K562 treated with DMSO at 1 percent for 12 hours (cell line): ENCODE measurements around the gene KLK12. TPM values are rescaled to one million over a fixed set of nuclear protein-coding genes. Genes with fewer than 3 reads are reported as not detected.

ENCODE experiments used
- total RNA-seq: library from RNA; unstranded; fragments of 300-600 nt; gene quantifications from 2 replicates; pipeline ENCODE4 v1.2.3, GENCODE V29; 2022; ENCODE audit not compliant: insufficient read depth

KLK12 gene, protein sequence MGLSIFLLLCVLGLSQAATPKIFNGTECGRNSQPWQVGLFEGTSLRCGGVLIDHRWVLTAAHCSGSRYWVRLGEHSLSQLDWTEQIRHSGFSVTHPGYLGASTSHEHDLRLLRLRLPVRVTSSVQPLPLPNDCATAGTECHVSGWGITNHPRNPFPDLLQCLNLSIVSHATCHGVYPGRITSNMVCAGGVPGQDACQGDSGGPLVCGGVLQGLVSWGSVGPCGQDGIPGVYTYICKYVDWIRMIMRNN
- not detected in 2 replicates for total RNA-seq

DNA sequence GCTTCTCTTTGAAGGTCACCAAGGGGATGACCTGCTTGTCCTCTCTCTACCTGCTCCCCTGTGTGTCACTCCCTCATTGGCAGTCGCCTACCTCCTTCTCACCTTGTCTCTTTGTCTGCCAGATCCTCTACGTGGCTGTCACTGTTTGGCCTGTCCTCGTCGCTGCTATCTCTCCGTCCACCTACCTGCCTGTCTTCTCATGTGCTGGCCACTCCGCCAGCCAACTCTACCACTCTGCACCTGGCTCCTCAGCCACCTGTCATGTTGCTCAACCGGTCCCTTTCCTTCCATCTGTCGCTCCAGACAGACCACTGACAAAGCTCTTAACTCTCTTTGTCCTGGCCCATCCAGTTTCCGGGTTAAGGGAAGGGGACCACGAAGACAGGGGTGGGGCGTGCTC, at the start of gene KLK12:
Gene KLK12 (minus strand): TSS at position 299 of the 400 bp plus-strand sequence. CDS start 381 bp downstream, outside the sequence.

DNA sequence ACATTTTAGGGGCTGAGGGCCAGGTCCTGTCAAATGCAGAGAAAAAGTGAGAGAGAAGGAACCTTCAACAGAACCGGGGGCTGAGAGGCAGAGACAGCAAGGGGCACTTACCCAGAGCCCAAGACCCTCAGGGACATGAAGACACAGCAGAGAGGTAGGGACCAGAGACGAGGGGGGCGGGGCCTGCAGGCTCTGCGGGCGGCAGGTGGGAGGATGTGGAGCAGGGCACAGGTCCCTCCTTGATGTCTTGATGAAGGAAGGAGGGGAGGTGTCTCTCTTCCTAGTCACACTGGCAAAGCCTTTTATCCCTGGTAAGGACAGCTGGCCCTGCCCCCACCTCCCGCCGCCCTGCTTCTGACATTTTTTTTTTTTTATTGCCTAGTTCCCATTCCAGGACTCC, 47.8 kb upstream of the KLK12 start, which contains the start of gene KLK14:
Gene KLK14 (minus strand): TSS at position 277 of the 400 bp plus-strand sequence. CDS start 273 bp downstream, at position 4.

DNA sequence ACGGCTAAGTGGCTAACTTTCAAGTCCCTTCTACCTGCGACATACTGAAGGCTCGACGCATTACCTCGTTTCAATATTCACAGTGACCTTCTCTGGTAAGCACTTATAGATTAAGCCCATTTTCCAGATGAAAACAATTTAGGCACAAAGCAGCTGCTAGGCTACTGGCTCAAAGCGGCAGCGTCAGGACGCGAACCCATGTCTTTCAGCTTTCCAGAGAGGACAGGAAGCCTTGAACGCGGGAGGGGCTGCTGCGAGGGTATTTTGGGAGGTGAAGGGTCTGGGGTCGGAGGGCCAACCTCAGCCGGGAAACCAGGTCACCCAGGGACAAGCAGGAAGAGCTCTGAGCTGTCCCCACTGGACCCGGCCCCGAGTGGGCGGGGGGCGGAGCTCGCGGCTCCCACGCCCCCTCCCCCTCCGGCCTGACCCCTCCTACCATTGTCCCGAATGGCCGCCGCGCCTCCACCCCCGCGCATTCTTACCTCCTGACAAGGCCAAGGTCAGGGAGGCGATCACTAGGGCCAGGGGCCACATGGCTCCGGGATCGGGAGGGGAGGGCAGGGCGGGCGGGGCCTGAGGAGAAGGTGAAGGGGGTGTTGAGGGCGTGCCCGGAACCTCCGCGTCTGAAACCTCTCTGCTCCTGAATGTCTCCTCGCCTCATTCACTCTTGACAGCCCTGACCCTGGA, 29.9 kb upstream of the KLK12 start, which contains the start of gene KLK13:
Gene KLK13 (minus strand): TSS at position 559 of the 687 bp plus-strand sequence. CDS start 25 bp downstream, at position 534.

DNA sequence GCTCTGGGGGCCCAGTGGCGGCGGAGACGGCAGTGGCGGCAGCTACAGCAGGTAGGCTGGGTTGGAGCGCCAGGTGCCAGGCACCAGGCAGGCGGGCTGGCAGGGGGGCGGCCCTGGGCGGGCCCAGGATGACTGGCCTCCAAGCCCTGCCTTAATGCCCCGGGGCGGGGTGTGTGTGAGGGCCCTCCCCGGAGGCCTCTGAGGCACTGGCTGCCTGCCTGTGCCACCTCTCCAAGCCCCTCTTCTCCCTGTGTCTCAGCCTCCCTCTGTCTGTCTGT, 8.3 kb downstream of the KLK12 start, which contains the start of gene KLK11:
Gene KLK11 (minus strand): TSS at position 63 of the 278 bp plus-strand sequence. CDS start 985 bp downstream, outside the sequence.

DNA sequence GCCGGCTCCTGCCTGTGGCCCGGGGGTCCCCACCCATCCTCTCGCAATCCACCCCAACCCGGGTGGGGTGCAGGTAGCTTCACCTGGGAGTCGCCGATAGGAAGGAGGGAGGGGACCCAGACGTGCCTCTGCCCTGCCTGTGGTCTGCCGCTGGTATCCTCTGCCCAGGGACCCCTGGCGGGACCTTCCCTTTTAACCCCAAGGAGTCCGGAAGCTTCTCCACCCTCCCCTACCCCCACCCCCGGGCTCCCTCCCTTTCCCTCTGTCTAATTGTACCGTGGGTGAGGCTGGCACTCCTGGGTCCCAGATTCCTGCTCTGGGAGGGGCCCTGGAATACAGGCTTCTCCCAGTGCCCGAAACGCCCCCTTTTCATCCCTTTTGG, 15.3 kb downstream of the KLK12 start, which contains the start of gene KLK10:
Gene KLK10 (minus strand): TSS at position 166 of the 382 bp plus-strand sequence. CDS start 579 bp downstream, outside the sequence.

DNA sequence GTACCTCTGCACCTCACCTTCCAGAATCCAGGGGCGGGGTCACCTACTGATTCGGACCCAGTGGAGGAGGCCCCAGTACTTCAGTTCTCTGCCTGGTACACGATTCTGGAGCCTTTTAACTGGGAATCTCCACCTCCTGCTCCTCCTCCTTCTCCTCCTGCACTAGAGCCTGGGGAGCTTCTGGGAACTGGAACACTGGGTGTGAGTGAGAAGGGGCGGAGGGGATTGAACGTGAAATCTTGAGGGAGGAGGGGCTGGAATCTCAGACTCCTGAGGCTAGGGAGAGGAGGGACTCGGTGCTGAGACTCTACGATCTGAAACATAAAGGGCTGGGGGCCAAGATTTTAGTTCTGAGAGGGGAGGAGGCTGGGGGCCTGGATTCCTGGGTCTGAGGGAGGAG, 33.3 kb downstream of the KLK12 start, which contains the start of gene KLK8:
Gene KLK8 (minus strand): TSS at position 90 of the 400 bp plus-strand sequence. CDS start 437 bp downstream, outside the sequence.

DNA sequence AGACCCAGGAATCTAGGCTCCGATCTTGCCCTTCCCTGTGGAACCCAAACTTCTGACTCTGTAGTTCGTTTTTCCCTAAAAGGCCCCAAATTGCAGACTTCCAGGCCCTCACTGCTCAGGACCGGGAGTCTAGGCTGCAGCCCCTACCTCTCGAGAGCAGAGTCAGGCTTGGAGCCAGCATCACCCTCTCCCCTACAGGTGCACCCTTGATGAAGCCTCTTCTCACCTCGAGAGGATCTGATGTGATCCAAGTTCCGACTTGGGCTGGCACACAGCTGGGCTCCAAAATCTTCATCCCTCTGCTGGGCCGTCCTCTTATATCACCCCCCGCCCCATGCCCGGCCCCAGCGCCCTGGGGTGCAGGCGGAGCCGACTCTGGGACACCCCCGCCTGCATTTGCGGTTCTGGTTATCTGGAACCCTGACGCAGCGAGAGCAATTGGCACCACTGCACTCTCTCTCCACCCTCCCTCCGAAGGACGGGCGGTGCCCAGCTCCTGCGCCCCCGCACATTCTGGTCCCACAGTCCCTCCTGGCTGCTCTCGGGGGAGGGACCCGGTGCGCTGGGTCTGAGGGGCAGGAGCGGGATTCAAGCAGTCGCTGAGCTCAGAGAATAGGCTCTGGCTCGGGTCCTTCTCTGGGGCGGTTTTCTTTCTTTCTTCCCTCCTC, 51.0 kb downstream of the KLK12 start, which contains the start of gene KLK7:
Gene KLK7 (minus strand): TSS at position 293 of the 668 bp plus-strand sequence. CDS start 1,518 bp downstream, outside the sequence.

Other genes starting within 250 kb of the KLK12 start
- not detected in 2 replicates for gene ACP4, start 244.6 kb downstream of the KLK12 start, total RNA-seq
- gene KLK1, start 211.2 kb downstream of the KLK12 start, total RNA-seq: 18.4 and 21.5 TPM in 2 replicates
- gene KLK15, start 201.4 kb downstream of the KLK12 start, total RNA-seq: not detected in 2 replicates
- not detected in 2 replicates for gene KLK3, start 180.1 kb downstream of the KLK12 start, total RNA-seq
- gene KLK2, start 161.6 kb downstream of the KLK12 start, total RNA-seq: not detected in 2 replicates
- gene KLK4, start 123.6 kb downstream of the KLK12 start, total RNA-seq: not detected in 2 replicates
- gene KLK5, start 82.0 kb downstream of the KLK12 start, total RNA-seq: not detected in 2 replicates
- gene KLK6, start 65.4 kb downstream of the KLK12 start, total RNA-seq: not detected in 2 replicates
- not detected in 2 replicates for gene KLK7, start 51.1 kb downstream of the KLK12 start, total RNA-seq
- not detected in 2 replicates for gene KLK8, start 33.4 kb downstream of the KLK12 start, total RNA-seq
- gene KLK10, start 15.3 kb downstream of the KLK12 start, total RNA-seq: not detected in 2 replicates
- gene KLK11, start 8.4 kb downstream of the KLK12 start, total RNA-seq: not detected in 2 replicates
- gene KLK13, start 30.1 kb upstream of the KLK12 start, total RNA-seq: 1.7 and 2.0 TPM in 2 replicates
- gene KLK14, start 47.9 kb upstream of the KLK12 start, total RNA-seq: not detected in 2 replicates
- 13.7 and 31.1 TPM in 2 replicates for gene CTU1, start 73.4 kb upstream of the KLK12 start, total RNA-seq
- gene SIGLEC9, start 89.9 kb upstream of the KLK12 start, total RNA-seq: 0.69 TPM in 1 of 2 replicates, not detected in the other
- not detected in 2 replicates for gene SIGLEC7, start 107.3 kb upstream of the KLK12 start, total RNA-seq
- 69.7 and 75.9 TPM in 2 replicates for gene CD33, start 190.1 kb upstream of the KLK12 start, total RNA-seq
- gene SIGLECL1, start 216.1 kb upstream of the KLK12 start, total RNA-seq: not detected in 2 replicates